GM18867 (cell line): Measurements from ENCODE around the gene GDAP1L1.
"Not testable (repeated sequence)": the region's sequence is repeated elsewhere in the genome, so short reads cannot be mapped to it uniquely, and the experiment has no call there.

Source experiments
- ATAC-seq: cut with Tn5 transposase; IDR thresholded peaks from one replicate; pipeline ENCODE4 v1.9.1; 2021; ENCODE audit warnings: mild to moderate bottlenecking, moderate library complexity; ENCODE audit not compliant: unreplicated experiment

The GDAP1L1 gene

DNA sequence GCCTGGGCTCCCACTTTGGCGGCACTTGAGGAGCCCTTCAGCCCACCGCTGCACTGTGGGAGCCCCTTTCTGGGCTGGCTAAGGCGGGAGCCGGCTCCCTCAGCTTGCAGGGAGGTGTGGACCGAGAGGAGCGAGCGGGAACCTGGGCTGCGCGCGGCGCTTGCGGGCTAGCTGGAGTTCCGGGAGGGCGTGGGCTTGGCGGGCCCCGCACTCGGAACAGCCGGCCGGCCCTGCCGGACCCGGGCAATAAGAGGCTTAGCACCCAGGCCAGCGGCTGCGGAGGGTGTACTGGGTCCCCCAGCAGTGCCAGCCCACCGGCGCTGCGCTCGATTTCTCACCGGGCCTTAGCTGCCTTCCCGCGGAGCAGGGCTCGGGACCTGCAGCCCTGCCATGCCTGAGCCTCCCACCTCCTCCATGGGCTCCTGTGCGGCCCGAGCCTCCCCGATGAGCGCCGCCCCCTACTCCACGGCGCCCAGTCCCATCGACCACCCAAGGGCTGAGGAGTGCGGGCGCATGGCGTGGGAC is 52.0 kb downstream of the GDAP1L1 start:
- not testable (repeated sequence) for ATAC-seq

GRCh38 chr20:44301285-44301684 is 54.2 kb downstream of the GDAP1L1 start:
- no peak for ATAC-seq

DNA sequence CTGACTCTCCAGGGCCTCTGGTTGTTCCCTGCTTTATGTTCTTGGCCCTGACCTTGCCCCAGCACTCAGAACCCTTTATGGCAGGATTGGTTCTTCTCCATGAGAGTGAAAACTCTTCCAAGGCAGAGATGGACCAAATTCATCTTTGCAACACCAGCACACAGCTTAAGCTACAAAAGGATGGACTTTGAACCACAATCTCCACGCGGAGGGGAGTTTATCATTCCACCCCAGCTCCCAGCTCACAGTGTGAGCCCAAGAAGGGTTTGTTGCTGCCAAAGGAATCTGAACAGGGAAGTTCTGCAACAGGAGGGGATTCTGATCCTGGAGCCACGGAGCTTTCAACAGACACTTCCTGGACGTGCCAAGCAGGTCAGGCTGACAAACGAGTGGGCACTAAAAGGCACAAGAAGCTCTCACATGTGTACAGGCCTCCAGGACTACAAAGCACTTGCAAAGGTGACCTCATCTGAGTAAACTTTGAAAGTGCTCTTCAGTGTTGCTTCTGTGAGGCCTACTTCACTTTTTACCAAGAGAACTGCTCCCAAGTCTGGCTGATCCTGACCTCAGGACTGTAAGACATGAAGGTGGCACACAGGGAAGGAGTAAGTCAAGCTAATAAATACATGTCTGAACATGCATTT is 55.0 kb downstream of the GDAP1L1 start:
- ATAC-seq = no peak

- ATAC-seq = no peak
Observed at GRCh38 chr20:44302736-44303135, 55.6 kb downstream of the GDAP1L1 start.

DNA sequence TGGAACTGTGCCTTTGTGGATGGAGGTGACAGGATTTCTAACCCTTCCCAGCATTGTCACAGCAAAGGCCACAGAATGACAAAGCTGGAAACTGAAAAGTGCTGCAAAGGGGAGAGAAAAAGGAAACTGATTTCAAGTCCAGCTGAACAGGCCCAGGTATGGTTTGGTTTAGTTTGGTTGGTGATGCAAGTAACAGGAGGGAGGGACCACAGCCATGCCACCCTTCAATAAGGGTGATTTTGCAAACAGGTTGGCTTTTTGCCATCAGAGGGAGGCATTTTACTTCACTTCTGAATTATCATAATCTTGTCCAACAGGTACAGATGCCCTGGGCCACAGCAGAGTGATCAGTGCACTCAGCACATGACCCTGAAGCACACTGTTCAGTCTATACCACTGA is 57.3 kb downstream of the GDAP1L1 start:
- ATAC-seq = no peak

DNA sequence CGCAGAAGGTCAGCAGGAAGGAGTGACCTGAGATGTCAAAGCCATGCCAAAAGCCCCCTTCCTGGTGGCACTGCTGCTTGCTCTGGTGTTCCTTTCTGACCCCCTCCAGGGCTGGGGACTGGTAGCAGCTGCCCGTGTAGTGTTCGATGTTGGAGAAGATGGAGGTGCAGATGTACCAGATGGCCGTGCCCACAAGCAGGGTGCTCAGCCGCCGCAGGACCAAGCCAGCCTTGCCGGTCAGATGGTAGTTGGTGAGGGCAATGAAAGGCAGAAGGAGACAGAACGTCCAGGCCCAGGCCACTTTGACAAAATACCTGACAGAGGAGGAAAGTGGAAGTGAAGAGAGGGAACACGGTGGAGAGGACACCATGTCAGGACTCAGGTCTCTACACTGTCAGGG is 59.8 kb downstream of the GDAP1L1 start:
- ATAC-seq = no peak

DNA sequence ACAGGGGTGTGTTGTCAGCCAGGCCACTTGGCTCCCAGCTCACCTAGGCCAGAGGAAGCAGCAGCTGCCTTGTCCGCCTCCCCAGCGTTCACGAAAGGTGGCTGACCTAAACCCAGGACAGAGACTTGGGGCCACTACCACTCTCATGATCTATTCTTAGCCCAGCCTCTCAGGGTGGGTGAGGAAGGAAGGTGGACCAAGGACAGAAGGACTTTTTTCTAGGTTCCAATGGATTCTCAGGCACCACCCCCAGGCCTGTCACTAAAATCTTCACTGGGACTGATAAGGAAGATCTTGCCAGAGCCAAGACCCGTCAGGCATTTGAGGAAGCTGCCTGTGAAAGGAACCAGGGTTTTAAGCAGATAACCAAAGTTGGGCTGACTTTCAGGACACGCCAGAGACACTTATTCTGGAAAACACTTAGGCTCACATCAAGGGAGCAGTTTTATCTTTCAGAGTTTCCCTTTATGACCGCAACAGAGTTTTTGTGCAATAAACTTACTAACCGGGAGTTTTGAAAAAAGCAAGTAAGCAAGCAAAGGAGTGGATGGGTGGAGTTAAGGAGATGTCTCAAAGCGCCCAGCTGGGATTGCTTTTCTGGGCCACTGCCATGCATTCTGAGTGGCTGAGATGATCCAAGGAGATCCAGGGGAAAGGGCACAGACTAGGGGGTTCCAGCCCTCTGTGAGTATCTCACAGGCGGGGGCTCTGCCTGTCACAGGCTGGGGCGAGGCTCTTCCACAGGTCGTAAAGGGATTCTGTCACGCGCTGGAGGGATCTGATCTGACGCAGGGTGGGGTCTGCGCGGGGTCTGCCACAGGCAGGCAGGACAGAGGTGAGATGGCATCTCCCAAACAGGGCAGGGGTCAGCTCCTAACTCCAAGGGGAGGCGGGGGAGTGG is 62.9 kb downstream of the GDAP1L1 start:
- ATAC-seq = no peak

- ATAC-seq = peak; percentile 91
Observed at GRCh38 chr20:44310664-44311639, 63.8 kb downstream of the GDAP1L1 start, which contains the start of gene FITM2. Gene FITM2 (minus strand): TSS chr20:44311202. CDS start chr20:44311148, 54 bp downstream.

DNA sequence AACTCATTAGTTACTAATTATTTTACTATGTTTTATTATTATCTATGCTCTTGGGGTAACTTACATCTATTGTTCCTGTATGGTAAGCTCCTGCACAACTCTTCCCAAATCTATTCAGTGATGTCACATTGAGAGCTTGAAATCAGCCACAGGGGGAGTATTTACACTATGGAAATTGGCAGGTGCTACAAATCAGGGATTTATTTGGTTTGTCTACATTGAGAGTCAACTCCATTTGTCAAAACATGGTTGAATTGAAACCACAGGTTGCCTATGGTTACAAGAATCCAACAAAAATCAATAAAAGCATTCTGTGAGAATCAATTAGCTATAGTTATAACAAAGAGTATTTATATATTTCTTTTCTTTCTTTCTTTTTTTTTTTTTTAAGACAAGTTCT is 67.8 kb downstream of the GDAP1L1 start:
- ATAC-seq = no peak

GRCh38 chr20:44319839-44320422 is 72.8 kb downstream of the GDAP1L1 start:
- ATAC-seq = no peak

DNA sequence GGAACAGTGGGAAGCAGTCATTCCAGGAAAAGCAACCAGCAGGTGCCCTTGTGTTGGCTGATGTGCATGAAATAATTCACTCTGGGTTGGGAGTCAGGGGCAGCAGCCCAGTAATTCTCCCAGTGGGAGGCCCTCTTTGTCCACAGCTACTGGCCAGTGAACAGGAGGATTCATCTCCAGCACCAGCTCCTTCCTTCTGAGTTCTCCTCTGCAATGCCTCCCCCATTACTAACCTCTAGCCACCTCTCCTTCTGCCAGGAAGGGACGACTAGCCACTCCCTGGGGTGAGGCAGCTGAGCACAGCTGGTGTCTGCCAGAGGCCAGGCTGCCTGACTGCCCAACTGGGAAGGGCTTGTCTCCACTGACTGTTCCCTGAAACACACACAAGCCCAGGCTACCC is 77.2 kb downstream of the GDAP1L1 start:
- no peak for ATAC-seq

- ATAC-seq = no peak
Observed at GRCh38 chr20:44326391-44327159, 79.5 kb downstream of the GDAP1L1 start.

- not testable (repeated sequence) for ATAC-seq
Observed at GRCh38 chr20:44327748-44328147, 80.6 kb downstream of the GDAP1L1 start.

DNA sequence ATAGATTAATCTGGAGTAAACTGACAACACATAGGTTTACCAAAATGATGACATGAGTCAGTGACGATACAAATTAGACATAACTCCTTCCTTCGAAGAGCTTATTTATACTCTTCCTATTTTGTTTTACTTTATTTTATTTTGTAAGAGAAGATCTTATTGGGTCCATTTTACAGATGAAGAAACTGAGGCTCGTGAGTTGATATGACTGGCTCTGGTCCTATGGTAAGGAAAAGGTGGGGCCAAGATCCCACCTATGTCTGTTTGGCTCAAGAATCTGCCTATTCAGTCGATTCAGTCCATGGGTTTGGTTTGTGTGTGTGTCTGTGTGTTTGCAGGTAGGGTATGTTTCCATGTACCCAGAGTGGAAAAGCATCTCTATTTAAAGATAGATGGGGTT is 81.3 kb downstream of the GDAP1L1 start:
- ATAC-seq = no peak
